A549 (cell line): Measurements from ENCODE around the gene HMOX1. TPM values are rescaled to one million over a fixed set of nuclear protein-coding genes. Genes with fewer than 3 reads are reported as not detected.

ENCODE experiments used
- ATAC-seq, 2 experiments: fragments of 200-7000 bp in 1 of 2; fragments of >200 bp in 1 of 2; cut with Nextera tagmentation in 1 of 2; cut with Tn5 transposase in 1 of 2; 3 replicates each; pipeline versions ENCODE4 v1.8.0 to v1.9.1; 2018 to 2020; ENCODE audit warnings: mild to moderate bottlenecking in 1 of 2, moderate library complexity in 1 of 2
- CTCF ChIA-PET: fragments of 300-600 bp; sonication (Branson Sonifier 250); formaldehyde crosslinking; extraction: SDS; loops from one replicate; lab custom pipeline; 2021; ENCODE audit warnings: antibody characterized with exemption, inconsistent platforms; lab: Yijun Ruan, JAX
- POLR2A ChIA-PET: fragments of 350-600 bp; formaldehyde crosslinking; extraction: SDS; loops from one replicate; lab custom pipeline; 2021; ENCODE audit warnings: antibody characterized with exemption, inconsistent platforms; lab: Yijun Ruan, JAX
- DNase-seq, 2 experiments: peaks; one replicate each; pipeline versions ENCODE4 v3.0.0 to v3.0.0-alpha.2; 2011 to 2016; ENCODE audit warnings: low read depth in 1 of 2, low spot score in 1 of 2
- FAIRE-seq: peaks from 2 replicates; lab custom pipeline; 2011; peaks lifted over from hg19 to GRCh38; lab: Jason Lieb, UNC
- H3K27ac ChIP-seq, 2 experiments: fragments of >200 bp; sonication (Bioruptor Twin); formaldehyde crosslinking; 3 replicates each; pipeline ENCODE4 v1.5.1; 2016 to 2017
- H3K4me1 ChIP-seq: fragments of >200 bp; sonication (Bioruptor Twin); formaldehyde crosslinking; 3 replicates; pipeline ENCODE4 v1.6.1; 2016
- H3K4me2 ChIP-seq: fragments of >200 bp; sonication (Bioruptor Twin); formaldehyde crosslinking; 3 replicates; pipeline ENCODE4 v1.6.1; 2016
- H3K4me3 ChIP-seq: fragments of >200 bp; sonication (Bioruptor Twin); formaldehyde crosslinking; 3 replicates; pipeline ENCODE4 v1.5.1; 2016
- H3K9me3 ChIP-seq: fragments of >200 bp; sonication (Bioruptor Twin); formaldehyde crosslinking; 3 replicates; pipeline ENCODE4 v1.6.1; 2016
- CEBPB ChIP-seq, 2 experiments: fragments of >200 bp in 1 of 2; sonication (Bioruptor Twin) in 1 of 2; formaldehyde crosslinking in 1 of 2; IDR thresholded peaks; 2 replicates each; pipeline ENCODE4 v1.6.1; 2012 to 2016
- E2F6 ChIP-seq: IDR thresholded peaks from 2 replicates; pipeline ENCODE4 v1.6.1; 2012; ENCODE audit warnings: low read depth, borderline replicate concordance
- EP300 ChIP-seq, 2 experiments: fragments of >200 bp; sonication (Bioruptor Twin); formaldehyde crosslinking; IDR thresholded peaks; 2 replicates in 1 of 2; 3 replicates in 1 of 2; pipeline ENCODE4 v1.6.1; 2016 to 2017
- FOXS1 ChIP-seq: fragments of 250-450 bp; sonication (Bioruptor Pico); IDR thresholded peaks from 2 replicates; pipeline ENCODE4 v1.5.0; 2020; ENCODE audit warnings: mild to moderate bottlenecking, moderate library complexity
- GATA3 ChIP-seq: IDR thresholded peaks from 2 replicates; pipeline ENCODE4 v1.6.1; 2012; ENCODE audit warnings: borderline replicate concordance
- HDAC2 ChIP-seq: fragments of 200-600 bp; sonication (generic); IDR thresholded peaks from 2 replicates; pipeline ENCODE4 v1.6.1; 2016
- HES2 ChIP-seq: fragments of >200 bp; sonication (Bioruptor Twin); formaldehyde crosslinking; IDR thresholded peaks from 2 replicates; pipeline ENCODE4 v1.6.1; 2016
- HOXB13 ChIP-seq: fragments of 250-450 bp; sonication (Bioruptor Pico); IDR thresholded peaks from 2 replicates; pipeline ENCODE4 v1.5.0; 2020; ENCODE audit warnings: low read depth, mild to moderate bottlenecking, moderate library complexity
- HOXB5 ChIP-seq: fragments of 250-450 bp; sonication (Bioruptor Pico); IDR thresholded peaks from 2 replicates; pipeline ENCODE4 v1.5.0; 2020; ENCODE audit warnings: mild to moderate bottlenecking, moderate library complexity
- JUN ChIP-seq, 2 experiments: fragments of >200 bp; sonication (Bioruptor Twin); formaldehyde crosslinking; IDR thresholded peaks; 2 replicates in 1 of 2; 3 replicates in 1 of 2; pipeline ENCODE4 v1.6.1; 2016 to 2017
- JUNB ChIP-seq: fragments of >200 bp; sonication (Bioruptor Twin); formaldehyde crosslinking; IDR thresholded peaks from 2 replicates; pipeline ENCODE4 v1.6.1; 2016
- KDM5A ChIP-seq: fragments of 200-600 bp; sonication (generic); IDR thresholded peaks from 2 replicates; pipeline ENCODE4 v1.6.1; 2016; ENCODE audit warnings: antibody characterized with exemption, mild to moderate bottlenecking
- MAFK ChIP-seq: fragments of 450-650 bp; IDR thresholded peaks from 2 replicates; pipeline ENCODE4 v1.6.1; 2014; ENCODE audit not compliant: partially characterized antibody
- MYC ChIP-seq: IDR thresholded peaks from 2 replicates; pipeline ENCODE4 v1.6.1; 2012; ENCODE audit warnings: mild to moderate bottlenecking, inconsistent platforms, low read length, improper control_type of control experiment, borderline replicate concordance
- NFE2L2 ChIP-seq: fragments of 150-350 bp; conservative IDR thresholded peaks from 2 replicates; pipeline ENCODE4 v1.6.1; 2014; ENCODE audit warnings: low read length
- NPAS2 ChIP-seq: fragments of 250-450 bp; sonication (Bioruptor Pico); IDR thresholded peaks from 2 replicates; pipeline ENCODE4 v1.8.0; 2022; ENCODE audit warnings: mild to moderate bottlenecking, moderate library complexity, borderline replicate concordance
- POLR2AphosphoS2 ChIP-seq: conservative IDR thresholded peaks from 2 replicates; pipeline ENCODE4 v1.6.1; 2012; ENCODE audit warnings: low read length, improper control_type of control experiment, inconsistent platforms
- RARB ChIP-seq: fragments of 250-450 bp; sonication (Bioruptor Pico); IDR thresholded peaks from 2 replicates; pipeline ENCODE4 v1.8.0; 2021; ENCODE audit warnings: mild to moderate bottlenecking, moderate library complexity
- REST ChIP-seq: fragments of 200-600 bp; sonication (generic); IDR thresholded peaks from 2 replicates; pipeline ENCODE4 v1.6.1; 2016; ENCODE audit warnings: antibody characterized with exemption, mild to moderate bottlenecking, moderate library complexity
- RFX5 ChIP-seq: fragments of 450-650 bp; IDR thresholded peaks from 2 replicates; pipeline ENCODE4 v1.7.1; 2014; ENCODE audit warnings: antibody characterized with exemption, mild to moderate bottlenecking, moderate library complexity
- SREBF2 ChIP-seq: fragments of 450-650 bp; IDR thresholded peaks from 2 replicates; pipeline ENCODE4 v1.6.1; 2014; ENCODE audit warnings: mild to moderate bottlenecking, moderate library complexity
- TFCP2L1 ChIP-seq: fragments of 250-450 bp; sonication (Bioruptor Pico); IDR thresholded peaks from 2 replicates; pipeline ENCODE4 v1.5.0; 2021; ENCODE audit warnings: mild to moderate bottlenecking
- ZC3H11A ChIP-seq: fragments of 450-650 bp; IDR thresholded peaks from 2 replicates; pipeline ENCODE4 v1.6.1; 2014; ENCODE audit warnings: antibody characterized with exemption, mild to moderate bottlenecking
- ZNF302 ChIP-seq: fragments of 250-450 bp; sonication (Bioruptor Pico); IDR thresholded peaks from 2 replicates; pipeline ENCODE4 v1.9.0; 2021; ENCODE audit warnings: inconsistent platforms, mild to moderate bottlenecking, moderate library complexity
- WGBS: methylation state at CpG from one replicate; pipeline ENCODE4 v1.1.6; 2017; ENCODE audit errors: missing lambda C conversion rate; 5-methylcytosine and 5-hydroxymethylcytosine counted together
- polyA plus RNA-seq, 4 experiments: library from polyadenylated mRNA; depleted of rRNA in 3 of 4; stranded (reverse); fragments of >200 nt; fragmentation: RNase III in 1 of 4; extraction: RNeasy Plus Mini Kit Qiagen cat#74134 plus additional on column Dnase treatment in 1 of 4; gene quantifications; 2 replicates in 3 of 4; 3 replicates in 1 of 4; pipeline ENCODE4 v1.2.3, GENCODE V29; 2011 to 2017

Gene HMOX1
- polyA plus RNA-seq, 2 of the 4 experiments (the other 2 are of a cell fraction), result 97.7 to 506 TPM

- Histone ChIP-seq H3K4me2 (peak overlapping the region; percentile 33; the same call in 2 of the 3 replicates), H3K27ac (peak overlapping the region; percentile 91 to 95)
- CTCF ChIA-PET, result no interaction called here
Observed at GRCh38 chr22:35369996-35370395, 10.9 kb upstream of the HMOX1 start.

GRCh38 chr22:35373781-35374180, 7.1 kb upstream of the HMOX1 start:
- Histone ChIP-seq H3K27ac (peak overlapping the region; percentile 91 to 95), H3K9me3 (no peaks in the 10 kb centered on the region), H3K4me1 (peaks cover 81% of the 10 kb centered on the region), H3K4me2 (no peak overlapping the region), H3K4me3 (no peak overlapping the region)
- ChIA-PET POLR2A (no interaction called here), CTCF (no interaction called here)
- TF ChIP-seq CEBPB (IDR thresholded peaks at IDR 0.05), result no peak
- TF ChIP-seq JUN (IDR thresholded peaks at IDR 0.05), result no peak
- TF ChIP-seq EP300 (IDR thresholded peaks at IDR 0.05), result no peak
- TF ChIP-seq HOXB13 (CRISPR knock-in tag), result no peak
- no peak for TF ChIP-seq REST
- TF ChIP-seq MAFK, result no peak
- no peak for TF ChIP-seq RARB (CRISPR knock-in tag)
- TF ChIP-seq E2F6, result no peak
- no peak for TF ChIP-seq KDM5A
- no peak for TF ChIP-seq NFE2L2
- TF ChIP-seq SREBF2, result no peak
- TF ChIP-seq HOXB5 (CRISPR knock-in tag), result no peak
- no peak for TF ChIP-seq JUNB
- ATAC-seq, result no peak
- DNase-seq, result no peak
- no peak for FAIRE-seq
- 87% methylated on average over 6 of the region's 6 CpGs for WGBS

More at GRCh38 chr22:35369996-35370395, 10.9 kb upstream of the HMOX1 start:
- ATAC-seq, result no peak
- Histone ChIP-seq H3K4me1 (peaks cover 65% of the 10 kb centered on the region), H3K4me3 (no peak overlapping the region), H3K9me3 (no peaks in the 10 kb centered on the region)
- TF ChIP-seq GATA3, result no peak
- no peak for TF ChIP-seq TFCP2L1 (CRISPR knock-in tag)
- TF ChIP-seq HES2, result no peak
- no peak for TF ChIP-seq ZC3H11A
- TF ChIP-seq MYC, result no peak
- TF ChIP-seq POLR2AphosphoS2, result no peak
- TF ChIP-seq ZNF302, result no peak
- no peak for TF ChIP-seq E2F6
- TF ChIP-seq SREBF2, result no peak
- no peak for TF ChIP-seq NPAS2 (CRISPR knock-in tag)
- no peak for TF ChIP-seq FOXS1 (CRISPR knock-in tag)
- TF ChIP-seq RFX5, result no peak
- no peak for TF ChIP-seq HDAC2
- no peak for TF ChIP-seq KDM5A
- no peak for FAIRE-seq
- POLR2A ChIA-PET, result no interaction called here
- DNase-seq, result no peak
- 70% methylated on average over 2 of the region's 2 CpGs for WGBS
